CD14-positive monocyte (primary cell): ENCODE measurements around the gene POLR2B. TPM values are rescaled to one million over a fixed set of nuclear protein-coding genes. Genes with fewer than 3 reads are reported as not detected.

Experiments
- DNase-seq, 3 donors: peaks; one replicate each; pipeline ENCODE4 v3.0.0-alpha.2; 2011 to 2022
- H2AFZ ChIP-seq: 2 replicates; pipeline ENCODE4 v1.6.0; 2012; ENCODE audit warnings: mild to moderate bottlenecking, low read depth, low read length, inconsistent platforms; ENCODE audit not compliant: insufficient read depth, poor library complexity, severe bottlenecking
- H3K27ac ChIP-seq, 2 donors: 1 replicate in 1 of 2; 2 replicates in 1 of 2; pipeline ENCODE4 v1.5.1; 2012 to 2013; ENCODE audit warnings: low read length in 2 of 2, control low read depth in 1 of 2, inconsistent platforms in 1 of 2, low read depth in 1 of 2, mild to moderate bottlenecking in 1 of 2
- H3K27me3 ChIP-seq, 2 donors: one replicate each; pipeline versions ENCODE4 v1.6.0 to v1.6.1; 2011 to 2013; ENCODE audit warnings: low read length in 2 of 2; ENCODE audit not compliant: control insufficient read depth in 2 of 2, insufficient read depth in 2 of 2
- H3K36me3 ChIP-seq, 2 donors: replicated peaks in 1 of 2; 1 replicate in 1 of 2; 2 replicates in 1 of 2; pipeline versions ENCODE4 v1.5.1 to v1.6.1; 2012 to 2013; ENCODE audit warnings: low read length in 2 of 2, control low read depth in 1 of 2, inconsistent platforms in 1 of 2, mild to moderate bottlenecking in 1 of 2; ENCODE audit not compliant: insufficient read depth in 2 of 2, control insufficient read depth in 1 of 2
- H3K4me1 ChIP-seq, 2 donors: 1 replicate in 1 of 2; 2 replicates in 1 of 2; pipeline versions ENCODE4 v1.5.1 to v1.6.1; 2012 to 2013; ENCODE audit warnings: low read length in 2 of 2, control low read depth in 1 of 2, inconsistent platforms in 1 of 2, mild to moderate bottlenecking in 1 of 2, moderate library complexity in 1 of 2; ENCODE audit not compliant: insufficient read depth in 2 of 2, control insufficient read depth in 1 of 2
- H3K4me2 ChIP-seq: replicated peaks from 2 replicates; pipeline ENCODE3; 2012; ENCODE audit warnings: low read length, moderate library complexity, mild to moderate bottlenecking; ENCODE audit not compliant: poor library complexity, severe bottlenecking; ENCODE audit errors: extremely low read depth
- H3K4me3 ChIP-seq, 3 experiments: fragments of 200-600 bp in 1 of 3; sonication (generic) in 1 of 3; replicated peaks in 1 of 3; 1 replicate in 2 of 3; 2 replicates in 1 of 3; pipeline ENCODE4 v1.5.1; 2011 to 2013; ENCODE audit warnings: low read length in 3 of 3, mild to moderate bottlenecking in 3 of 3, control low read depth in 2 of 3, low read depth in 2 of 3, inconsistent platforms in 1 of 3, moderate library complexity in 1 of 3
- H3K79me2 ChIP-seq: 2 replicates; pipeline ENCODE4 v1.6.0; 2012; ENCODE audit warnings: mild to moderate bottlenecking, control low read depth, inconsistent platforms, low read length, moderate library complexity; ENCODE audit not compliant: insufficient read depth
- H3K9ac ChIP-seq: 2 replicates; pipeline ENCODE4 v1.6.0; 2017; ENCODE audit warnings: low read length, mild to moderate bottlenecking; ENCODE audit not compliant: insufficient read depth, poor library complexity, severe bottlenecking
- H3K9me3 ChIP-seq, 2 donors: replicated peaks in 1 of 2; 1 replicate in 1 of 2; 2 replicates in 1 of 2; pipeline versions ENCODE4 v1.5.1 to v1.6.1; 2012 to 2013; ENCODE audit warnings: low read length in 2 of 2, control low read depth in 1 of 2; ENCODE audit not compliant: control insufficient read depth in 1 of 2, insufficient read depth in 1 of 2
- H4K20me1 ChIP-seq: 2 replicates; pipeline ENCODE4 v1.6.0; 2012; ENCODE audit warnings: mild to moderate bottlenecking, low read length, control low read depth, moderate library complexity; ENCODE audit not compliant: insufficient read depth
- H3K27ac Mint-ChIP-seq, 7 donors: one replicate each; pipeline ENCODE4 v1.8.0; 2020; ENCODE audit warnings: mild to moderate bottlenecking in 7 of 7, mixed read lengths in 7 of 7, moderate library complexity in 6 of 7, inconsistent platforms in 2 of 7
- H3K27me3 Mint-ChIP-seq, 3 donors: one replicate each; pipeline ENCODE4 v1.8.0; 2021 to 2022; ENCODE audit warnings: low read depth in 3 of 3, mild to moderate bottlenecking in 3 of 3, mixed read lengths in 3 of 3, moderate library complexity in 3 of 3, inconsistent platforms in 1 of 3
- H3K36me3 Mint-ChIP-seq, 2 donors: one replicate each; pipeline ENCODE4 v1.8.0; 2020; ENCODE audit warnings: mixed read lengths in 2 of 2, inconsistent platforms in 1 of 2, mild to moderate bottlenecking in 1 of 2
- H3K4me1 Mint-ChIP-seq: one replicate; pipeline ENCODE4 v1.8.0; 2020; ENCODE audit warnings: mild to moderate bottlenecking, mixed read lengths
- H3K4me3 Mint-ChIP-seq, 2 donors: one replicate each; pipeline ENCODE4 v1.8.0; 2020; ENCODE audit warnings: mild to moderate bottlenecking in 2 of 2, mixed read lengths in 2 of 2, moderate library complexity in 1 of 2
- H3K9me3 Mint-ChIP-seq, 7 donors: one replicate each; pipeline ENCODE4 v1.8.0; 2020 to 2022; ENCODE audit warnings: mixed read lengths in 7 of 7, mild to moderate bottlenecking in 6 of 7, moderate library complexity in 6 of 7, inconsistent platforms in 2 of 7
- WGBS: methylation state at CpG from one replicate; pipeline ENCODE4 v1.1.5; 2013; ENCODE audit warnings: missing lambda C conversion rate; ENCODE audit not compliant: insufficient coverage; 5-methylcytosine and 5-hydroxymethylcytosine counted together
- intact Hi-C, 2 donors: fragments of 100-400 bp; cut with micrococcal nuclease; formaldehyde crosslinking; loops; one replicate each; pipeline versions ENCODE4 v1.15.0 to v1.15.1; 2023
- polyA plus RNA-seq, 3 donors: library from polyadenylated mRNA; depleted of rRNA in 1 of 3; unstranded in 2 of 3; stranded (reverse) in 1 of 3; fragments of 300-500 nt in 2 of 3; fragments of >200 nt in 1 of 3; fragmentation: Illumina TruSeq in 2 of 3; gene quantifications; 1 replicate in 2 of 3; 2 replicates in 1 of 3; pipeline ENCODE4 v1.2.3, GENCODE V29; 2012 to 2021
- small RNA-seq: library from RNA; depleted of rRNA; stranded (forward); fragments of <200 nt; gene quantifications from one replicate; pipeline ENCODE3, GENCODE V24; 2012; ENCODE audit warnings: low read depth; ENCODE audit not compliant: insufficient read length
- TF ChIP-seq, protein P1 (sequence below): fragments of 200-600 bp; IDR thresholded peaks from one replicate; pipeline ENCODE4 v1.8.0; 2022; ENCODE audit warnings: antibody characterized with exemption, mild to moderate bottlenecking

POLR2B gene
- polyA plus RNA-seq, 3 donors, result 29.0 to 42.1 (median 36.1) TPM

DNA sequence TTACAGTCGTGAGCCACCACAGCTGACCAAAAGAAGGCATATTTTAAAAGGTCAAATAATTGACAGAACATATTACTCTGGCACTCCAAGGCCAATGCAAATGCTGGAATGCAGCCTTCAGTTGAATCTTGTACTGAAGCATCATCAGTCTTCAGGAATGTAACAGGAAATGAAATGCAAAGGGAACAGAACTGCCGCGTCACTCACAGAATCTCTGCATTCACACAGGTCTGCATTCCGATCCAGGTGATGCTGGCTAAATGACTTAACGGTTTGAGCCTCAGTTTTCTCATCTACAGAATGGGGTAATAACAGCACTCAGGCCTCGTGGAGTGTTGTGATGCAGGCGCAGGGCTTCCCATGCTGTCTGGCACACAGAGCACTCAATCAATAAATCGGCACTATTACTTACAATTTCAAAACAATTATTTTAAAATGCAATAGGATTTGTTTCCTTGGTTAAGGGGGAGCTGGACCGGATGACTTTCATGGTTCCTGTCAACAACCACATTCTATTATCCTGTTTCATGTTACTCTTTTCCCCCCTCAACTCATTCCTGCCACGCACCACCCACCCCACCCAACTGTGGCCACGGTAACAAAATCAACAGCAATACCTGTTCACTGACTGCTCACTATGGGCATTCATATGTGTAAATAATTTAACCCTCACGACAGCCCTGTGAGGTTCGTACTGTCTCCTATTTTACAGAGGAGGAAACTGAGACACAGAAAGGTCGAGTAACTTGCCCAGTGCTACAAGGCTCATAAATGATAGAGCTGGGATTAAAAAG, 99.1 kb downstream of the POLR2B start:
- intact Hi-C loops, result no loop called here
- Mint-ChIP-seq H3K4me1 (peaks cover 10% of the 10 kb centered on the region), H3K36me3 (peaks cover 3 to 4% of the 10 kb centered on the region in 2 donors), H3K9me3 (no peaks in the 10 kb centered on the region), H3K4me3 (no peak overlapping the region), H3K27ac (peak overlapping the region in 1 of 7 donors; percentile 56), H3K27me3 (no peaks in the 10 kb centered on the region)
- Histone ChIP-seq H3K4me2 (no peak overlapping the region), H3K79me2 (peaks cover 20% of the 10 kb centered on the region), H4K20me1 (no peaks in the 10 kb centered on the region), H3K27me3 (no peaks in the 10 kb centered on the region), H3K4me3 (no peak overlapping the region), H3K4me1 (no peaks in the 10 kb centered on the region), H3K36me3 (no peaks in the 10 kb centered on the region), H3K27ac (no peak overlapping the region), H2AFZ (no peak overlapping the region), H3K9ac (no peak overlapping the region), H3K9me3 (no peaks in the 10 kb centered on the region)
- TF ChIP-seq, protein P1, sequence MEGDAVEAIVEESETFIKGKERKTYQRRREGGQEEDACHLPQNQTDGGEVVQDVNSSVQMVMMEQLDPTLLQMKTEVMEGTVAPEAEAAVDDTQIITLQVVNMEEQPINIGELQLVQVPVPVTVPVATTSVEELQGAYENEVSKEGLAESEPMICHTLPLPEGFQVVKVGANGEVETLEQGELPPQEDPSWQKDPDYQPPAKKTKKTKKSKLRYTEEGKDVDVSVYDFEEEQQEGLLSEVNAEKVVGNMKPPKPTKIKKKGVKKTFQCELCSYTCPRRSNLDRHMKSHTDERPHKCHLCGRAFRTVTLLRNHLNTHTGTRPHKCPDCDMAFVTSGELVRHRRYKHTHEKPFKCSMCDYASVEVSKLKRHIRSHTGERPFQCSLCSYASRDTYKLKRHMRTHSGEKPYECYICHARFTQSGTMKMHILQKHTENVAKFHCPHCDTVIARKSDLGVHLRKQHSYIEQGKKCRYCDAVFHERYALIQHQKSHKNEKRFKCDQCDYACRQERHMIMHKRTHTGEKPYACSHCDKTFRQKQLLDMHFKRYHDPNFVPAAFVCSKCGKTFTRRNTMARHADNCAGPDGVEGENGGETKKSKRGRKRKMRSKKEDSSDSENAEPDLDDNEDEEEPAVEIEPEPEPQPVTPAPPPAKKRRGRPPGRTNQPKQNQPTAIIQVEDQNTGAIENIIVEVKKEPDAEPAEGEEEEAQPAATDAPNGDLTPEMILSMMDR, result no peak
- 90% methylated on average over 9 of the region's 14 CpGs for WGBS
- no peak for DNase-seq

DNA sequence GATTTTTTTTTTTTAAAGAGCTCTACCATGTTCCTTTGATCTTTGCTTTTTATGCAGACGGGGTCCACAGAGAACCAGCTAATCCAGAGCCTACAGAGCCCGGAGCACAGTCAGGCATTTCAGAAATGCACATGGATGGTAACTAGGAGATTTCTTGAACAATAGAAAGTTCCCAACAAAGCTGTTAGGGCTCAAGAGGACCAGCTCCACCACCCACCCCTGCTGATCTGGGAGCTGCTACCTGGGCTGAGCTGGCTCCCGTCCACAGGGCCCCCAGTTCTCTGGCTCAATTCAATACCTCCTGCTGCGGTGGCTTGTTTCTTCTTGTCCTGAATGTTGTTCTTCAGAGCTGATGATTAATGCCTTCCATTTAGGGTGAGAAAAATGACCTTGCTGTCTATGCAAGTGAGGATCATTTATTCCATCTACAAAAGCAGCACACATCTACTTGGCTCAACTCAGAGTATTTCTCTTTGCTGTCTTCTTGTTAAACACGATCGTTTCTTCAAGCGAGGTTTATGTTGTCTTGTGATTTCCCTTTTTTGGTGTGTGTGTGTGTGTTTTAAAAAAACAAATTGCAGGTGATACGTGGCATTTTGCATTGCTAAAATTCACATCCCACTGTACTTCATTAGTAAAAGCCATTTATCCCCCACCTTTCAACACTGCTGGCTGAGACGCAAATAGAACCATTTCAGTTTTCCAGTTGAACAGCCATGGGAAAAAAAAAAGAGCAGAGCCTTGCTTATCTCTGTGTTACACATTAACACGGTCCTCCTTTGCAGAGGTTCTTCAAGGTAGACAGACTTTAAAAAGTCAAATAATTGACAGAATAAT, 100.2 kb downstream of the POLR2B start:
- no peaks in the 10 kb centered on the region for H3K27me3 Mint-ChIP-seq

More for the DNA sequence above, 100.2 kb downstream of the POLR2B start:
- intact Hi-C loops, result no loop called here
- H3K36me3 ChIP-seq, result no peaks in the 10 kb centered on the region
- H2AFZ ChIP-seq, result no peak overlapping the region
- peaks cover 17% of the 10 kb centered on the region for H3K79me2 ChIP-seq
- H3K27ac ChIP-seq, result no peak overlapping the region
- DNase-seq, result no peak
- H3K9ac ChIP-seq, result no peak overlapping the region
- Mint-ChIP-seq H3K4me1 (peaks cover 10% of the 10 kb centered on the region), H3K4me3 (no peak overlapping the region), H3K9me3 (no peaks in the 10 kb centered on the region), H3K36me3 (peaks cover 3 to 4% of the 10 kb centered on the region in 2 donors), H3K27ac (peak overlapping the region in 1 of 7 donors; percentile 42)
- TF ChIP-seq, protein P1, result no peak
- no peak overlapping the region for H3K4me3 ChIP-seq
- H4K20me1 ChIP-seq, result no peaks in the 10 kb centered on the region
- 100% methylated on average over 1 of the region's 10 CpGs for WGBS
- no peaks in the 10 kb centered on the region for H3K4me1 ChIP-seq
- no peak overlapping the region for H3K4me2 ChIP-seq
- no peaks in the 10 kb centered on the region for H3K9me3 ChIP-seq
- no peaks in the 10 kb centered on the region for H3K27me3 ChIP-seq

Small RNAs within 50 kb of the gene (small RNA-seq; reads per million reads assigned to genes)
- gene RNU6-998P, result not detected

Other genes starting within 250 kb of the POLR2B start
- gene SPINK2, start 157.2 kb upstream of the POLR2B start, polyA plus RNA-seq, result not detected
- gene REST, start 71.0 kb upstream of the POLR2B start, polyA plus RNA-seq, result 10 to 100 TPM in 2 of 3 donors, 1 to 10 TPM in 1; 6.3 to 71.2 (median 44.2) TPM
- 10 to 100 TPM; 10.4 to 12.6 (median 11.5) TPM for gene NOA1, start 1.3 kb upstream of the POLR2B start, polyA plus RNA-seq
- 10 to 100 TPM; 23.1 to 53.1 (median 46.9) TPM for gene IGFBP7, start 131.5 kb downstream of the POLR2B start, polyA plus RNA-seq